Astrocyte (in vitro differentiated cells and primary cell): ENCODE results near the gene DYTN. TPM values are rescaled to one million over a fixed set of nuclear protein-coding genes. Genes with fewer than 3 reads are reported as not detected.

ENCODE experiments used
- DNase-seq: peaks from one replicate; pipeline ENCODE4 v3.0.0-alpha.2; 2010; ENCODE audit warnings: low read depth
- FAIRE-seq: peaks from 2 replicates; lab custom pipeline; 2011; peaks lifted over from hg19 to GRCh38; lab: Jason Lieb, UNC
- H2AFZ ChIP-seq: 2 replicates; pipeline ENCODE4 v1.6.0; 2012; ENCODE audit warnings: low read depth, low read length, inconsistent platforms
- H3K27ac ChIP-seq: 2 replicates; pipeline ENCODE4 v1.5.1; 2011; ENCODE audit warnings: low read depth, low read length, inconsistent platforms
- H3K27me3 ChIP-seq: 2 replicates; pipeline ENCODE4 v1.6.0; 2011; ENCODE audit warnings: low read length, inconsistent platforms; ENCODE audit not compliant: insufficient read depth
- H3K36me3 ChIP-seq: 2 replicates; pipeline ENCODE4 v1.5.1; 2011; ENCODE audit warnings: low read length, inconsistent platforms; ENCODE audit not compliant: insufficient read depth
- H3K4me1 ChIP-seq: 2 replicates; pipeline ENCODE4 v1.5.1; 2011; ENCODE audit warnings: low read length, inconsistent platforms; ENCODE audit not compliant: insufficient read depth
- H3K4me2 ChIP-seq: 2 replicates; pipeline ENCODE4 v1.6.0; 2012; ENCODE audit warnings: low read length, inconsistent platforms
- H3K4me3 ChIP-seq: 2 replicates; pipeline ENCODE4 v1.5.1; 2011; ENCODE audit warnings: low read depth, mild to moderate bottlenecking, low read length, inconsistent platforms; ENCODE audit not compliant: insufficient read depth
- H3K79me2 ChIP-seq: 2 replicates; pipeline ENCODE4 v1.6.0; 2012; ENCODE audit warnings: mild to moderate bottlenecking, low read length, inconsistent platforms; ENCODE audit not compliant: insufficient read depth
- H3K9ac ChIP-seq: 2 replicates; pipeline ENCODE4 v1.6.0; 2012; ENCODE audit warnings: mild to moderate bottlenecking, low read length, inconsistent platforms
- H3K9me3 ChIP-seq: 2 replicates; pipeline ENCODE4 v1.5.1; 2012; ENCODE audit warnings: low read depth, mild to moderate bottlenecking, low read length, inconsistent platforms; ENCODE audit not compliant: insufficient read depth
- H4K20me1 ChIP-seq: 2 replicates; pipeline ENCODE4 v1.6.0; 2012; ENCODE audit warnings: low read length, inconsistent platforms; ENCODE audit not compliant: insufficient read depth
- H3K27ac Mint-ChIP-seq: one replicate; pipeline ENCODE4 v1.8.0; 2021; ENCODE audit warnings: mild to moderate bottlenecking, mixed read lengths; ENCODE audit not compliant: unreplicated experiment
- H3K27me3 Mint-ChIP-seq: one replicate; pipeline ENCODE4 v1.8.0; 2021; ENCODE audit warnings: low read depth, mixed read lengths; ENCODE audit not compliant: unreplicated experiment
- H3K36me3 Mint-ChIP-seq: one replicate; pipeline ENCODE4 v1.8.0; 2021; ENCODE audit warnings: low read depth, mixed read lengths; ENCODE audit not compliant: unreplicated experiment
- H3K4me1 Mint-ChIP-seq: one replicate; pipeline ENCODE4 v1.8.0; 2021; ENCODE audit warnings: low read depth, mixed read lengths; ENCODE audit not compliant: unreplicated experiment
- H3K4me3 Mint-ChIP-seq: one replicate; pipeline ENCODE4 v1.8.0; 2021; ENCODE audit warnings: mild to moderate bottlenecking, moderate library complexity, mixed read lengths; ENCODE audit not compliant: unreplicated experiment
- H3K9me3 Mint-ChIP-seq: one replicate; pipeline ENCODE4 v1.8.0; 2021; ENCODE audit warnings: mild to moderate bottlenecking, mixed read lengths; ENCODE audit not compliant: unreplicated experiment
- EZH2 ChIP-seq: IDR thresholded peaks from 2 replicates; pipeline ENCODE4 v1.6.1; 2012; ENCODE audit warnings: mild to moderate bottlenecking, low read length, inconsistent platforms; ENCODE audit not compliant: insufficient read depth
- total RNA-seq: library from RNA; stranded (reverse); gene quantifications from 2 replicates; pipeline ENCODE4 v1.2.1, GENCODE V29; 2021
- TF ChIP-seq, protein P1 (sequence below): IDR thresholded peaks from 2 replicates; pipeline ENCODE4 v1.5.1; 2011; ENCODE audit warnings: low read depth, mild to moderate bottlenecking, inconsistent platforms, low read length, moderate library complexity; ENCODE audit not compliant: insufficient read depth

Gene DYTN
- total RNA-seq, 1 donor from 2014 or later, result not detected

DNA sequence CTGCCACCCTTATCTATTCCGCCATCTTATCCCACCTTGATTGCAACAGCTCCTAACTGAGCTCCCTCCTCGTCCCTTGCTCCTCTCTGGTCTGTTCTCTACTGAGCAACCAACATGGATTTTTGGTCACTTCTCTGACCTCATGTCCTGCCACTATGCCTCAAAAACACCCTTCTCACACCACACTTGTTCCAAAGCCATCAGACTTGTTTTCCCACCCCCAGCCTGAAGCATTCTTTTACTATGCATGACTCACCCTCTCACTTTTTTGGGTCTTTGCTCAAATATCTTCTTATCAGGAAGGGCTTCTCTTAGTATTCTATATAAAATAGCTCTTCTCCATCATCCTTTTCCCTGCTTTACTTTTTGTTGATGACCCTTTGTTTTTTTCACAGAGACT, 78.6 kb downstream of the DYTN start:
- H3K9ac ChIP-seq, result no peak overlapping the region
- H3K9me3 ChIP-seq, result no peaks in the 10 kb centered on the region
- peaks cover 17% of the 10 kb centered on the region for H3K27me3 ChIP-seq
- H3K4me1 Mint-ChIP-seq, result no peaks in the 10 kb centered on the region
- H3K4me3 ChIP-seq, result no peak overlapping the region
- peaks cover 6% of the 10 kb centered on the region for H3K4me1 ChIP-seq
- no peak overlapping the region for H3K4me3 Mint-ChIP-seq
- H3K27ac Mint-ChIP-seq, result no peak overlapping the region
- DNase-seq, result no peak
- FAIRE-seq, result no peak
- H3K36me3 ChIP-seq, result no peaks in the 10 kb centered on the region
- H3K9me3 Mint-ChIP-seq, result no peaks in the 10 kb centered on the region
- no peaks in the 10 kb centered on the region for H3K36me3 Mint-ChIP-seq
- H4K20me1 ChIP-seq, result no peaks in the 10 kb centered on the region
- no peak overlapping the region for H3K27ac ChIP-seq
- H3K4me2 ChIP-seq, result no peak overlapping the region
- TF ChIP-seq, protein P1, sequence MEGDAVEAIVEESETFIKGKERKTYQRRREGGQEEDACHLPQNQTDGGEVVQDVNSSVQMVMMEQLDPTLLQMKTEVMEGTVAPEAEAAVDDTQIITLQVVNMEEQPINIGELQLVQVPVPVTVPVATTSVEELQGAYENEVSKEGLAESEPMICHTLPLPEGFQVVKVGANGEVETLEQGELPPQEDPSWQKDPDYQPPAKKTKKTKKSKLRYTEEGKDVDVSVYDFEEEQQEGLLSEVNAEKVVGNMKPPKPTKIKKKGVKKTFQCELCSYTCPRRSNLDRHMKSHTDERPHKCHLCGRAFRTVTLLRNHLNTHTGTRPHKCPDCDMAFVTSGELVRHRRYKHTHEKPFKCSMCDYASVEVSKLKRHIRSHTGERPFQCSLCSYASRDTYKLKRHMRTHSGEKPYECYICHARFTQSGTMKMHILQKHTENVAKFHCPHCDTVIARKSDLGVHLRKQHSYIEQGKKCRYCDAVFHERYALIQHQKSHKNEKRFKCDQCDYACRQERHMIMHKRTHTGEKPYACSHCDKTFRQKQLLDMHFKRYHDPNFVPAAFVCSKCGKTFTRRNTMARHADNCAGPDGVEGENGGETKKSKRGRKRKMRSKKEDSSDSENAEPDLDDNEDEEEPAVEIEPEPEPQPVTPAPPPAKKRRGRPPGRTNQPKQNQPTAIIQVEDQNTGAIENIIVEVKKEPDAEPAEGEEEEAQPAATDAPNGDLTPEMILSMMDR, result no peak
- TF ChIP-seq EZH2, result no peak
- H3K79me2 ChIP-seq, result no peaks in the 10 kb centered on the region
- H3K27me3 Mint-ChIP-seq, result peaks cover 17% of the 10 kb centered on the region
- no peak overlapping the region for H2AFZ ChIP-seq

DNA sequence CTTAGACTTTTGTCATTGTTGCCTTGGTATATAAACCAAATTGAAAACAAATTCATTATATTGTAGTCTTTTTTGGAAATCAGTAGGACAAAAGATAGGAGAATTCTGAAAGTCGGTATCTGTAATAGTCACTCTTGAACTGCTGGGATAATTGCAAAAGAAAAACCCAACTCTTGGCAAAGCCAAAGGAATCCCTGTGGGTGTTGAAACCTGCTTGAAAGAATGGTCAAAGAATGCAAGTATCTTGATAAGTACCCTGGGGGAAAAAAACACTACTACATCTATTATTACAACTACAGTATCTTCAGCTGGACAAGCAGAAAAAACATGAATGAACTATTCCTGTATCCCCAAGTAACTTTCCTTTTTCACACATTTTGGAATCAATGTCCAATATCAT, 83.2 kb downstream of the DYTN start:
- no peaks in the 10 kb centered on the region for H3K27me3 ChIP-seq
- no peaks in the 10 kb centered on the region for H3K4me1 Mint-ChIP-seq
- H3K4me3 Mint-ChIP-seq, result no peak overlapping the region
- H3K9me3 ChIP-seq, result no peaks in the 10 kb centered on the region
- H3K27ac ChIP-seq, result no peak overlapping the region
- H3K4me3 ChIP-seq, result no peak overlapping the region
- no peaks in the 10 kb centered on the region for H3K27me3 Mint-ChIP-seq
- no peaks in the 10 kb centered on the region for H4K20me1 ChIP-seq
- H3K4me1 ChIP-seq, result no peaks in the 10 kb centered on the region
- DNase-seq (peak; percentile 3), FAIRE-seq (no peak)
- H3K4me2 ChIP-seq, result no peak overlapping the region
- H3K36me3 ChIP-seq, result no peaks in the 10 kb centered on the region
- no peak overlapping the region for H3K9ac ChIP-seq
- no peaks in the 10 kb centered on the region for H3K79me2 ChIP-seq
- no peak for TF ChIP-seq EZH2
- TF ChIP-seq, protein P1, result no peak
- no peak overlapping the region for H3K27ac Mint-ChIP-seq
- H3K9me3 Mint-ChIP-seq, result no peaks in the 10 kb centered on the region
- no peaks in the 10 kb centered on the region for H3K36me3 Mint-ChIP-seq
- H2AFZ ChIP-seq, result no peak overlapping the region

DNA sequence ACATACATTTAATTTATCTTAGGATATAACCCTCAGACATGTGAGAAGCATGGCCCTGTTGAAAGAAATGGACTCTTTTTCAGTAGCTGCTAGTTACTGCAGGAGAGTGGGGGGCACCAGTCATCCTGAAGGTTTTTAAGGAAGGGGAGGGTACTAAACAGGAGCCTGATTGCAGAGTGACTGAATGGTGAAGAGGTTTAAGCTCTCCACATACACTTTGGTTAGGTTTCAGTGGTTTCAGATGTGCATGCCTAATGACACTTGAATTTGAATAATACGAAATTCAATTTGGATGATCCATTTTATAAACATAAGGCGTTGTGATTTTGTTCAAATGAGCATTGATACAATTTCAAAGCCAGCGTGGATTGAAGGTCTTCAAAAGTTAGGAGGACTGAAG, 86.9 kb downstream of the DYTN start:
- no peak for FAIRE-seq
- Histone ChIP-seq H3K4me1 (no peaks in the 10 kb centered on the region), H3K79me2 (no peaks in the 10 kb centered on the region), H3K36me3 (no peaks in the 10 kb centered on the region), H4K20me1 (no peaks in the 10 kb centered on the region), H3K27me3 (no peaks in the 10 kb centered on the region), H3K9me3 (no peaks in the 10 kb centered on the region), H3K9ac (no peak overlapping the region), H3K4me3 (no peak overlapping the region), H3K4me2 (no peak overlapping the region), H3K27ac (no peak overlapping the region), H2AFZ (no peak overlapping the region)
- H3K4me3 Mint-ChIP-seq, result no peak overlapping the region
- TF ChIP-seq EZH2, result no peak
- TF ChIP-seq, protein P1, result no peak
- no peaks in the 10 kb centered on the region for H3K27me3 Mint-ChIP-seq
- no peaks in the 10 kb centered on the region for H3K4me1 Mint-ChIP-seq
- no peaks in the 10 kb centered on the region for H3K9me3 Mint-ChIP-seq
- no peak overlapping the region for H3K27ac Mint-ChIP-seq
- no peak for DNase-seq
- H3K36me3 Mint-ChIP-seq, result no peaks in the 10 kb centered on the region
